GM23338 (cell line): ENCODE results near the gene SRCAP. TPM values are rescaled to one million over a fixed set of nuclear protein-coding genes. Genes with fewer than 3 reads are reported as not detected.
A peak's percentile ranks its signal among the peaks of the same experiment; 100 is the strongest.

ENCODE experiments used
- ATAC-seq: fragments of 200-7000 bp; cut with Tn5 transposase; 3 replicates; pipeline ENCODE4 v1.9.1; 2020
- DNase-seq: peaks from one replicate; pipeline ENCODE4 v3.0.0-alpha.2; 2015; ENCODE audit warnings: low spot score
- H2AFZ ChIP-seq: fragments of 200-600 bp; sonication (generic); 2 replicates; pipeline ENCODE4 v1.8.0; 2016; ENCODE audit warnings: antibody characterized with exemption, mild to moderate bottlenecking, moderate library complexity
- H3F3A ChIP-seq: fragments of 200-600 bp; sonication (generic); replicated peaks from 2 replicates; pipeline ENCODE4 v1.8.0; 2017; ENCODE audit warnings: antibody characterized with exemption, mixed run types, low read depth
- H3K27ac ChIP-seq: fragments of 200-600 bp; sonication (generic); 2 replicates; pipeline ENCODE4 v1.6.1; 2016; ENCODE audit warnings: low read depth
- H3K27me3 ChIP-seq: fragments of 200-600 bp; sonication (generic); 2 replicates; pipeline ENCODE4 v1.8.0; 2016; ENCODE audit warnings: mild to moderate bottlenecking, mixed run types, moderate library complexity; ENCODE audit not compliant: insufficient read depth
- H3K36me3 ChIP-seq: fragments of 200-600 bp; sonication (generic); 2 replicates; pipeline ENCODE4 v1.8.0; 2016; ENCODE audit warnings: mild to moderate bottlenecking; ENCODE audit not compliant: insufficient read depth
- H3K4me1 ChIP-seq: fragments of 200-600 bp; sonication (generic); 2 replicates; pipeline ENCODE4 v1.8.0; 2016; ENCODE audit warnings: mild to moderate bottlenecking, moderate library complexity; ENCODE audit not compliant: insufficient read depth
- H3K4me2 ChIP-seq: fragments of 200-600 bp; sonication (generic); 2 replicates; pipeline ENCODE4 v1.7.1; 2017; ENCODE audit warnings: mixed run types
- H3K4me3 ChIP-seq: fragments of 200-600 bp; sonication (generic); 2 replicates; pipeline ENCODE4 v1.6.1; 2016; ENCODE audit warnings: mixed run types
- H3K79me2 ChIP-seq: fragments of 200-600 bp; sonication (generic); replicated peaks from 2 replicates; pipeline ENCODE4 v1.8.0; 2017; ENCODE audit warnings: mild to moderate bottlenecking; ENCODE audit not compliant: insufficient read depth
- H3K9me2 ChIP-seq: fragments of 200-600 bp; sonication (generic); 2 replicates; pipeline ENCODE4 v1.8.0; 2017; ENCODE audit not compliant: insufficient read depth
- H4K20me1 ChIP-seq: fragments of 200-600 bp; sonication (generic); replicated peaks from 2 replicates; pipeline ENCODE4 v1.8.0; 2017; ENCODE audit warnings: mild to moderate bottlenecking; ENCODE audit not compliant: insufficient read depth
- H3K27ac Mint-ChIP-seq: 2 replicates; pipeline ENCODE4 v1.8.0; 2020; ENCODE audit warnings: inconsistent platforms, mild to moderate bottlenecking, moderate library complexity, mixed read lengths
- H3K27me3 Mint-ChIP-seq: 3 replicates; pipeline ENCODE4 v1.8.0; 2022; ENCODE audit warnings: low read depth, mild to moderate bottlenecking, moderate library complexity, mixed read lengths, inconsistent platforms; ENCODE audit not compliant: insufficient read depth, poor library complexity
- H3K36me3 Mint-ChIP-seq: 3 replicates; pipeline ENCODE4 v1.8.0; 2021; ENCODE audit warnings: low read depth, mild to moderate bottlenecking, inconsistent platforms, moderate library complexity, mixed read lengths
- H3K4me1 Mint-ChIP-seq: 3 replicates; pipeline ENCODE4 v1.8.0; 2020; ENCODE audit warnings: mild to moderate bottlenecking, inconsistent platforms, mixed read lengths
- H3K4me3 Mint-ChIP-seq: 3 replicates; pipeline ENCODE4 v1.8.0; 2021; ENCODE audit warnings: moderate library complexity, mild to moderate bottlenecking, inconsistent platforms, mixed read lengths
- H3K9me3 Mint-ChIP-seq: 3 replicates; pipeline ENCODE4 v1.8.0; 2020; ENCODE audit warnings: moderate library complexity, mild to moderate bottlenecking, inconsistent platforms, mixed read lengths
- CREB1 ChIP-seq: fragments of 250-450 bp; sonication (Bioruptor Pico); IDR thresholded peaks from 2 replicates; pipeline ENCODE4 v1.5.0; 2020; ENCODE audit warnings: low read depth, mild to moderate bottlenecking, moderate library complexity
- ZNF331 ChIP-seq: fragments of 250-450 bp; sonication (Bioruptor Pico); IDR thresholded peaks from 2 replicates; pipeline ENCODE4 v1.5.0; 2020; ENCODE audit warnings: low read depth, mild to moderate bottlenecking, moderate library complexity
- polyA plus RNA-seq: library from polyadenylated mRNA; unstranded; fragments of >200 nt; fragmentation: Nextera tagmentation; extraction: Ambion mirVana; gene quantifications from 2 replicates; pipeline ENCODE4 v1.2.1, GENCODE V29; 2016
- total RNA-seq: library from RNA; depleted of rRNA; stranded (reverse); fragments of >200 nt; shearing (Covaris generic); gene quantifications from 2 replicates; pipeline ENCODE4 v1.2.3, GENCODE V29; 2014
- TF ChIP-seq, protein P1 (sequence below): fragments of 250-450 bp; sonication (Bioruptor Pico); IDR thresholded peaks from 2 replicates; pipeline ENCODE4 v1.5.0; 2020; ENCODE audit warnings: mild to moderate bottlenecking, moderate library complexity
- TF ChIP-seq, protein P2 (sequence below): IDR thresholded peaks from one replicate; pipeline ENCODE4 v1.6.1; 2018; ENCODE audit warnings: antibody characterized with exemption; ENCODE audit not compliant: unreplicated experiment

The SRCAP gene
- total and polyA plus RNA-seq, 2 experiments from 2014 or later: 15.3 to 38.4 TPM

DNA sequence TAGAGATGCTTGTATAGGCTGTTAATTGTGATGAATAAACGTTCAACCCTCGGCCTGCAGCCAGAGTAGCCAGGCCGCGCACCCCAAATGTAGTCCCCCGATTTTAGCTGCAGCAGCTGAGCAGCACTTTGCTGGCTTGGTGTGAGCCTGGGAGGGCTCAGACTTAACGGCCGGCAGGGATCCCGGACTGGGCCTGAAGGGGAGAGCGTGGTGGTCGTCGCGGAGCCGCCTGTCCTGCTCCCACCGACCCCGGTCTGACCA, 76.1 kb downstream of the SRCAP start:
- H3K4me3 ChIP-seq: peak overlapping the region; percentile 93
- no peaks in the 10 kb centered on the region for H3K79me2 ChIP-seq
- no peaks in the 10 kb centered on the region for H3K9me3 Mint-ChIP-seq
- H3K4me2 ChIP-seq: peak overlapping the region; percentile 94
- H3K36me3 ChIP-seq: peaks cover 4% of the 10 kb centered on the region; the same call in 1 of the 2 replicates
- TF ChIP-seq CREB1 (CRISPR knock-in tag) (no peak), ZNF331 (CRISPR knock-in tag) (no peak)
- TF ChIP-seq, protein P1, sequence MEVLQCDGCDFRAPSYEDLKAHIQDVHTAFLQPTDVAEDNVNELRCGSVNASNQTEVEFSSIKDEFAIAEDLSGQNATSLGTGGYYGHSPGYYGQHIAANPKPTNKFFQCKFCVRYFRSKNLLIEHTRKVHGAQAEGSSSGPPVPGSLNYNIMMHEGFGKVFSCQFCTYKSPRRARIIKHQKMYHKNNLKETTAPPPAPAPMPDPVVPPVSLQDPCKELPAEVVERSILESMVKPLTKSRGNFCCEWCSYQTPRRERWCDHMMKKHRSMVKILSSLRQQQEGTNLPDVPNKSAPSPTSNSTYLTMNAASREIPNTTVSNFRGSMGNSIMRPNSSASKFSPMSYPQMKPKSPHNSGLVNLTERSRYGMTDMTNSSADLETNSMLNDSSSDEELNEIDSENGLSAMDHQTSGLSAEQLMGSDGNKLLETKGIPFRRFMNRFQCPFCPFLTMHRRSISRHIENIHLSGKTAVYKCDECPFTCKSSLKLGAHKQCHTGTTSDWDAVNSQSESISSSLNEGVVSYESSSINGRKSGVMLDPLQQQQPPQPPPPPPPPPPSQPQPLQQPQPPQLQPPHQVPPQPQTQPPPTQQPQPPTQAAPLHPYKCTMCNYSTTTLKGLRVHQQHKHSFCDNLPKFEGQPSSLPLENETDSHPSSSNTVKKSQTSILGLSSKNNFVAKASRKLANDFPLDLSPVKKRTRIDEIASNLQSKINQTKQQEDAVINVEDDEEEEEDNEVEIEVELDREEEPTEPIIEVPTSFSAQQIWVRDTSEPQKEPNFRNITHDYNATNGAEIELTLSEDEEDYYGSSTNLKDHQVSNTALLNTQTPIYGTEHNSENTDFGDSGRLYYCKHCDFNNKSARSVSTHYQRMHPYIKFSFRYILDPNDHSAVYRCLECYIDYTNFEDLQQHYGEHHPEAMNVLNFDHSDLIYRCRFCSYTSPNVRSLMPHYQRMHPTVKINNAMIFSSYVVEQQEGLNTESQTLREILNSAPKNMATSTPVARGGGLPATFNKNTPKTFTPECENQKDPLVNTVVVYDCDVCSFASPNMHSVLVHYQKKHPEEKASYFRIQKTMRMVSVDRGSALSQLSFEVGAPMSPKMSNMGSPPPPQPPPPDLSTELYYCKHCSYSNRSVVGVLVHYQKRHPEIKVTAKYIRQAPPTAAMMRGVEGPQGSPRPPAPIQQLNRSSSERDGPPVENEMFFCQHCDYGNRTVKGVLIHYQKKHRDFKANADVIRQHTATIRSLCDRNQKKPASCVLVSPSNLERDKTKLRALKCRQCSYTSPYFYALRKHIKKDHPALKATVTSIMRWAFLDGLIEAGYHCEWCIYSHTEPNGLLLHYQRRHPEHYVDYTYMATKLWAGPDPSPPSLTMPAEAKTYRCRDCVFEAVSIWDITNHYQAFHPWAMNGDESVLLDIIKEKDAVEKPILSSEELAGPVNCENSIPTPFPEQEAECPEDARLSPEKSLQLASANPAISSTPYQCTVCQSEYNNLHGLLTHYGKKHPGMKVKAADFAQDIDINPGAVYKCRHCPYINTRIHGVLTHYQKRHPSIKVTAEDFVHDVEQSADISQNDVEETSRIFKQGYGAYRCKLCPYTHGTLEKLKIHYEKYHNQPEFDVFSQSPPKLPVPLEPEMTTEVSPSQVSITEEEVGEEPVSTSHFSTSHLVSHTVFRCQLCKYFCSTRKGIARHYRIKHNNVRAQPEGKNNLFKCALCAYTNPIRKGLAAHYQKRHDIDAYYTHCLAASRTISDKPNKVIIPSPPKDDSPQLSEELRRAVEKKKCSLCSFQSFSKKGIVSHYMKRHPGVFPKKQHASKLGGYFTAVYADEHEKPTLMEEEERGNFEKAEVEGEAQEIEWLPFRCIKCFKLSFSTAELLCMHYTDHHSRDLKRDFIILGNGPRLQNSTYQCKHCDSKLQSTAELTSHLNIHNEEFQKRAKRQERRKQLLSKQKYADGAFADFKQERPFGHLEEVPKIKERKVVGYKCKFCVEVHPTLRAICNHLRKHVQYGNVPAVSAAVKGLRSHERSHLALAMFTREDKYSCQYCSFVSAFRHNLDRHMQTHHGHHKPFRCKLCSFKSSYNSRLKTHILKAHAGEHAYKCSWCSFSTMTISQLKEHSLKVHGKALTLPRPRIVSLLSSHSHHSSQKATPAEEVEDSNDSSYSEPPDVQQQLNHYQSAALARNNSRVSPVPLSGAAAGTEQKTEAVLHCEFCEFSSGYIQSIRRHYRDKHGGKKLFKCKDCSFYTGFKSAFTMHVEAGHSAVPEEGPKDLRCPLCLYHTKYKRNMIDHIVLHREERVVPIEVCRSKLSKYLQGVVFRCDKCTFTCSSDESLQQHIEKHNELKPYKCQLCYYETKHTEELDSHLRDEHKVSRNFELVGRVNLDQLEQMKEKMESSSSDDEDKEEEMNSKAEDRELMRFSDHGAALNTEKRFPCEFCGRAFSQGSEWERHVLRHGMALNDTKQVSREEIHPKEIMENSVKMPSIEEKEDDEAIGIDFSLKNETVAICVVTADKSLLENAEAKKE (CRISPR knock-in tag): no peak
- TF ChIP-seq, protein P2, sequence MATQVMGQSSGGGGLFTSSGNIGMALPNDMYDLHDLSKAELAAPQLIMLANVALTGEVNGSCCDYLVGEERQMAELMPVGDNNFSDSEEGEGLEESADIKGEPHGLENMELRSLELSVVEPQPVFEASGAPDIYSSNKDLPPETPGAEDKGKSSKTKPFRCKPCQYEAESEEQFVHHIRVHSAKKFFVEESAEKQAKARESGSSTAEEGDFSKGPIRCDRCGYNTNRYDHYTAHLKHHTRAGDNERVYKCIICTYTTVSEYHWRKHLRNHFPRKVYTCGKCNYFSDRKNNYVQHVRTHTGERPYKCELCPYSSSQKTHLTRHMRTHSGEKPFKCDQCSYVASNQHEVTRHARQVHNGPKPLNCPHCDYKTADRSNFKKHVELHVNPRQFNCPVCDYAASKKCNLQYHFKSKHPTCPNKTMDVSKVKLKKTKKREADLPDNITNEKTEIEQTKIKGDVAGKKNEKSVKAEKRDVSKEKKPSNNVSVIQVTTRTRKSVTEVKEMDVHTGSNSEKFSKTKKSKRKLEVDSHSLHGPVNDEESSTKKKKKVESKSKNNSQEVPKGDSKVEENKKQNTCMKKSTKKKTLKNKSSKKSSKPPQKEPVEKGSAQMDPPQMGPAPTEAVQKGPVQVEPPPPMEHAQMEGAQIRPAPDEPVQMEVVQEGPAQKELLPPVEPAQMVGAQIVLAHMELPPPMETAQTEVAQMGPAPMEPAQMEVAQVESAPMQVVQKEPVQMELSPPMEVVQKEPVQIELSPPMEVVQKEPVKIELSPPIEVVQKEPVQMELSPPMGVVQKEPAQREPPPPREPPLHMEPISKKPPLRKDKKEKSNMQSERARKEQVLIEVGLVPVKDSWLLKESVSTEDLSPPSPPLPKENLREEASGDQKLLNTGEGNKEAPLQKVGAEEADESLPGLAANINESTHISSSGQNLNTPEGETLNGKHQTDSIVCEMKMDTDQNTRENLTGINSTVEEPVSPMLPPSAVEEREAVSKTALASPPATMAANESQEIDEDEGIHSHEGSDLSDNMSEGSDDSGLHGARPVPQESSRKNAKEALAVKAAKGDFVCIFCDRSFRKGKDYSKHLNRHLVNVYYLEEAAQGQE: no peak
- no peaks in the 10 kb centered on the region for H3K9me2 ChIP-seq
- H3K4me1 Mint-ChIP-seq: peaks cover 23% of the 10 kb centered on the region
- peak overlapping the region; percentile 93 for H3K4me3 Mint-ChIP-seq
- H3K27me3 ChIP-seq: no peaks in the 10 kb centered on the region
- H3K27ac Mint-ChIP-seq: peak overlapping the region; percentile 99
- no peaks in the 10 kb centered on the region; the same call in 1 of the 2 replicates for H3K4me1 ChIP-seq
- H3K27me3 Mint-ChIP-seq: peaks cover 40% of the 10 kb centered on the region
- ATAC-seq (no peak), DNase-seq (no peak)
- peaks cover 20% of the 10 kb centered on the region for H3F3A ChIP-seq
- peak overlapping the region; percentile 97; the same call in 1 of the 2 replicates for H3K27ac ChIP-seq
- H3K36me3 Mint-ChIP-seq: peaks cover 53% of the 10 kb centered on the region
- no peaks in the 10 kb centered on the region; the same call in 1 of the 2 replicates for H4K20me1 ChIP-seq
- H2AFZ ChIP-seq: no peak overlapping the region
